GM03348 (cell line): ENCODE data around the gene CTRB1.
"Not testable (repeated sequence)": the region's sequence is repeated elsewhere in the genome, so short reads cannot be mapped to it uniquely, and the experiment has no call there.

ENCODE experiments used
- DNase-seq: peaks from one replicate; pipeline ENCODE4 v3.0.0; 2012; ENCODE audit warnings: low spot score

The CTRB1 gene

GRCh38 chr16:75272629-75273028 is 53.8 kb downstream of the CTRB1 start:
- not testable (repeated sequence) for DNase-seq

- DNase-seq = no peak
Measured at GRCh38 chr16:75273054-75273925, 54.5 kb downstream of the CTRB1 start.
